ENCODE data around the gene ZNF43.
"Not testable (repeated sequence)": the region's sequence is repeated elsewhere in the genome, so short reads cannot be mapped to it uniquely, and the experiment has no call there.

Gene ZNF43

DNA sequence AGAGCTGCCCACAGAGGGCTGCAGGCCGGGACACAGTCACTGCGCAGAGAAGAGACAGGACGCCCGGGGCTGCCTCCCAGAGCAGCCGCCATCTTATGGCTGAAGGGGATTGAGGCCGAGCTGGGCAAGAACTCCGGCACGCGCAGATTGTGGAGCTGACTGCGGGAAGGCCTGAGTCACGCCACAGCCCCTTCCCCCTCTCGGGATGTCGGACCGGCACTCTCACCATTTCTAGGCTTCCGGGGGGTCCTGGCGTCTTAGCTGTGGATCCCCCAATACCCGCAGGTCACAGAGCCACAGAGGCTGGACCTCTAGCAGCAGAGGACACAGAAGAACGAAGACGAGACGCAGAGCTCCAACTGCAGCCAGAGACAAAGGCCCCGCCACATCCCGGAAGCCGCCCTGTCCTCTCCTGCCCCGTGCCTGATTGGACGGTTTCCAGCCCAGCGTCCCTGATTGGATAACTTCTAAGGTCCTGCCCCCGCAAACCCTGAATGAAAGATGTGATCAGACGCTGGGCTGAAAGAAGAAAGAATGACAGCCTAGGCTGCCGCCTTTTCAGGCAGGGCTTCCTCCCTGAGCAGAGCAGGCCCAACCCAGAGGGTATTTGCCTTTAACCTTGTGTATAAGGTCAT, at the start of gene ZNF43:
Gene ZNF43 (minus strand): TSS at position 373 of the 635 bp plus-strand sequence. CDS start 144 bp downstream, at position 229.
- DNase-seq, result peak; percentile 5

DNA sequence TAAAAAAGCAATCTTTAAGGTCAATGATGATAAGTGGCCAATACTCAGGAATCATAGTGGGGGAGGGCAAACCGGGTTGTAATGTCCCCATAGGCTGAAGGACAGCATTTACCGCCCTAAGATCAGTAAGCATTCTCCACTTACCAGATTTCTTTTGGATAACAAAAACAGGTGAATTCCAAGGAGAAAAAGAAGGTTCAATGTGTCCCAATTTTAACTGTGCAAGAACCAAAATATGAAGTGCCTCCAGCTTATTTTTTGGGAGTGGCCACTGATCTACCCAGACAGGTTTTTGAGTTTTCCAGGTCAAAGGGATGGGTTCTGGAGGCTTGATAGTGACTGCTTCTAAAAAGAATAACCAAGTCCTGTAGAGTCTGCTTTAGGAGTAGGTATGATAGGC, 49.5 kb upstream of the ZNF43 start:
- DNase-seq, result not testable (repeated sequence)

DNA sequence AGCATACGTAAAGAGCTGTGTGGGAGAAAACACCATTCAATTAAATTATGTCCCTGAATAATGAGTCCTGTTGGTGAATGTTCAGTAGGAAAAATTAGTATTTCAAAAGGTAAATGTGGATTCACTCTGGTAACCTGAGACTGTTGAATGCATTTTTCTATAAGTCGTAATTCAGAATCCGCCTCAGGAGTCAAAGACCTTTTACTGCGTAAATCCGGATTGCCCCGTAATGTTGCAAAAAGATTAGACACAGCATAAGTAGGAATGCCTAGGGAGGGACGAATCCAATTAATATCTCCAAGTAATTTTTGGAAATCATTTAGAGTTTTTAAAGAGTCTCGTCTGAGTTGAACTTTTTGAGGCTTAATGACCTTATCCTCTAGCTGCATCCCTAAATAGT, 48.8 kb upstream of the ZNF43 start:
- not testable (repeated sequence) for DNase-seq

DNA sequence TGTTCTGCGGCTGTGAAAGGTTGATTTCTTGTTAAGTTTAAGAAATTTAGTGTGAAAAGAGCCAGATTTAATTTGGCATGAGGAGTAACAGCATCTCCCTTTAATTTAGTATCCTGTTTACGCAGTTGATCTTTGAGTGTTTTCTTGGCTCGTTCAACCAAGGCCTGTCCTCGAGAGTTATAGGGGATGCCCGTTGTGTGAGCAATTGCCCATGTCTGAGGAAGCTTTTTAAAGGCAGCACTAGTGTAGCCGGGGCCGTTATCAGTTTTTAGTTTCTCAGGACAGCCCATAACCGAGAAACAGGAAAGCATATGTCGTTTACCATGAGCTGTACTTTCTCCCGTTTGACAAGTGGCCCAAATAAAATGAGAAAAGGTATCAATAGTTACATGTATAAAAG, 47.5 kb upstream of the ZNF43 start:
- DNase-seq, result no peak

DNA sequence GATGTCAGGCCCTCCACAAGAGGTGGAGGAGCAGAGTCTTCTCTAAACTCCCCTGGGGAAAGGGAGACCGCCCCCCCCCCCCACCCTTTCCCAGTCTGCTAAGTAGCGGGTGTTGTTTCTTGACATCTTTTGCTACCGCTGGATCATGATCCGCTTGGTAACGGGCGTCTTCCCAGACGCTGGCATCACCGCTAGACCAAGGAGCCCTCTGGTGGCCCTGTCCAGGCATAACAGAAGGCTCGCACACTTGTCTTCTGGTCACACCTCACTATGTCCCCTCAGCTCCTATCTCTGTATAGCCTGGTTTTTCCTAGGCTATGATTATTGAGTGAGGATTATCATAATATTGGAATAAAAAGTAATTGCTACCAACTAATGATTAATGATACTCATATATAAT, 44.8 kb upstream of the ZNF43 start:
- DNase-seq, result not testable (repeated sequence)

DNA sequence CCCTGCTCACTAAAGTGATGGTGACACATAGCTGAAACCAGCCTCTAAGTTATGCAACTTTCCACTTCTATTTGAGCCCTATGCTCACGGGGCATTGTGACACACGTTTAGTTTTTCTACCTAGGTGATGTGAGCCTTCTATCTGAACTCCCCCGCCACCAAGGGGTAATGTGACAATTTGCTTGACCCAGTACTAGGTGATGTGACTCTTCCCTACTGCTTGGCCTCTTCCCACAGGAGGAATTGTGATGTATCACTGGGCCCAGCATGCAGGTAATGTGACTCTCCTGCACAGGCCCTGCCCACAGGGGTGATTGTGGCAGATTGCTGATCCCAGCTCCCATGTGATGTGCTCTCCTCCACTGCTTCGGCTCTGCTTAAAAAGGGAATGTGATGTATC, 42.7 kb upstream of the ZNF43 start:
- no peak for DNase-seq

DNA sequence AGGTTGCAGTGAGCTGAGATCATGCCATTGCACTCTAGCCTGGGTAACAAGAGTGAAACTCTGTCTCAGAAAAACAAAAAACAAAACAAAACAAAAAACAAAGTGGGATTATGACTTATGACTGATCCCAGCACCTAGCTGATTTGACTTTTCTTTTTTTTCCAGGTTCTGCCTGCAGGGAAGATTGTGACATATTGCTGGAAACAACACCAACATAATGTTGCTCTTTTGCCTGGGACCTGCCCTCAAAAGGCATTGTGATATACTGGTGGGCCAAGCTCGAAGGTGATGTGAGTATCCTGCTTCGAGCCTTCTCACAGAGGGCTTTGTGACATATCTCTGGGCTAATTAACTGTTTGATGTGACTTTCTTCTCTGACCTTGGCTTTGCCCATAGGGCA, 42.0 kb upstream of the ZNF43 start:
- no peak for DNase-seq

DNA sequence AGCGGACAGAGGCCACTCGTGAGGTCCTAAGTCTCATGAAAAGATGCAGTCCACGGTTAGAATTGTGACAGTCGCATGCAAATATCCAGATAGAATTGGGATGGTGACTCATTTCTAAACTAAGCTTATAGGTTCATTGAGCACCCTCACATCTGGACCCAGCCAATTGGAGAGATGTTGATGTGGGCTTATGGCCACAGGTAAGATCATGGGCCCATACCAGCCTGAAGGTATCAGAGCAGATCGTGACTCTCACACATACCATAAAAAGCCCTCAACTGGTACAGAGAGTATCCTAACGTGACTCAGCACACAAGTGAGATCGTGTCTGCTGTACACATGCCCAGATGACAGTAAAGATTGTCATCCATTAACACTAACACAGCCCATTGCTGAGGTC, 40.6 kb upstream of the ZNF43 start:
- DNase-seq, result not testable (repeated sequence)

DNA sequence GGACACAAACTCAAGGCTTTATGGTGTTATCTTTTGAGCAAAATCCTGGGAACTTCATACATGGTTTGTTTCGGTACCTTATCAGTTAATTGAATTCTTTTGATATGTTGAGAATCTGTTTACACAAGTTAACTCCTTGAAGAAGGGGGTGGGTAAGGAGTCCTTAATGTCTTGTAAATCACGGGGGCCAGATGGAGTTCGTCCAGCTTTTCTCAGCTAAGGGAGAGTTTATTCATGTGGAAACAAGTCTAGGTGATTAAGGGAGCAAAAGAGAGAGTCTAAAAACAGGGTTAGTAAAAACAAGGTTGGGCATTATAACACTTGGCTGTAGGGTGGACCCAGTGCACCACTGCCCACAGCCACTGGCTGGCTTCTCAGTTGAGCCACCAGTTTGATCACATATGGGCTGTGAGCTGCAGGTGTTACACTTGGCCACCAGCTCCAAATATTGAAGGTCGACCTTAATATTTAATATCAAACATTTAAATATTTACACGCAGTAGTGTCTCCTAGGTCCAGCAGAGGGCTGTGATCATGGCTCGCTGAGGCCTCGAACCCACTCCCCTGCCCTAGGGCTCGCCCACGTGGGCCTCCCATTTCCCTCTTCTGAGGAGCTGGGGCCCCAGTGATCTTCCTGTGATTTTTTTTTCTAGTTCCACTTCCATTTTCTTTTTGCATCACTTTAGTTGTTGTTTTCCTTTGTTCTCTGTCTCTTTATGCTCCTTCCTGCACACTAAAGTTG, 21.0 kb upstream of the ZNF43 start:
- no peak for DNase-seq

DNA sequence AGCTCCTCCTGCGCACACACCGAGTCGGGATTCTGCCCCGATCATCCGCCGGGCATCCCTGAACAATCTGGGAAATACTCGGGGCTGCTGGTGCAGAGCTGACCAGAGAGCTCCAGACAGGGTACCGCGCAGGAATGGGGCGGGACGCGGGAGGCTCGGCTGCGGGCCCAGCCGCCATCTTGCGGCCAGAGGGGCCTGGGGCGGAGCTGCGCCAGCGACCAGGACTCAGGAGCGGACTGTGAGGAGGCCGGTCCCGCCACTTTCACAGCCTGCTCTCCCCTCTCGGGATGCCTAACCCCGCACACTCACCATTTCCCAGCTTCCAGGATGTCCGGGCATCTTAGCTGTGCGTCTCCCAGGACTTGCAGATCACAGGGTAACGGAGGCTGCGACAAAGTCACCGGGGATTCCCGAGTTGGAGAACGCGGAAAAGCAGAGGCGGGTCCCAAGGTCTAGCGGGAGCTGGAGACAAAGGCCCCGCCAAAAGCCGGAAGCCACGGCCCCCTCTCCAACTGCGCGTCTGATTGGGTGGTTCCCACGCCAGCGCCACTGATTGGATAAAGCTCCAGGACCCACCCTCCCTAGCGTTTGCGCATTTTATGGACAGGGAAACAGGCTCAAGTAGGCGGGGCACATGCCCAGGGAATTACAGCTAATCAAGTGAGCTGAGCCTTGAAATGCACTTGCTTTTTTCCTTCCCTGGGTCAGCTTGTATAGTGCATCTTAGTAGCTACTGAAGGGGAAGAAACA, 15.8 kb upstream of the ZNF43 start:
- peak; percentile 57 for DNase-seq

DNA sequence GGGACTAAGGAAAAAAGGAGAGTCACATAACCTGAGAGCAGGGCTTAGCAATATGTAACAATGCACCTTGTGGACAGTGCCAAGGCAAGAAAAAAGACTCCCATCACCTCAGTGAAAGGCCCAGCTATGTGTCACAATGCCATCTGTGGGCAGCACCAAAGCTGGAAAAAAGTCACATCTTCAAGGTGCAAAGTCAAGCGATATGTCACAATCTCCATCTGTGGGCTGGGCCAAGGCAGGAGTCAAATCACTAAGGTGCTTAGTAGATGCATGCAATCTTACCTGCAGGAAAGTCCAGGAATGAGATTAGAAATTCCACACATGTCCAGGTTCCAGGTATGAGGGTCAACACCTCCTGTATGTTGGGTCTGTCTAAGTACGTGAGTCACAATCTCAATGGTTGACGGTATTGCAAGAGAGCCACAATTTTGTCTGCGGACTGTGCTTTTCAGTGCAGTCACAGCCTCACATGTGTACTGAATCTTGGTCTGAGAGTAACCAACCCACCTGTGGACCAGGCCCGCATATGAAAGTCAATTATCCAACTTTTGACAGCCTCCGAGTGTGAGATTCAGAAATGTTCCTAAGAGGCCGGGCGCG, 14.8 kb upstream of the ZNF43 start:
- DNase-seq, result no peak

DNA sequence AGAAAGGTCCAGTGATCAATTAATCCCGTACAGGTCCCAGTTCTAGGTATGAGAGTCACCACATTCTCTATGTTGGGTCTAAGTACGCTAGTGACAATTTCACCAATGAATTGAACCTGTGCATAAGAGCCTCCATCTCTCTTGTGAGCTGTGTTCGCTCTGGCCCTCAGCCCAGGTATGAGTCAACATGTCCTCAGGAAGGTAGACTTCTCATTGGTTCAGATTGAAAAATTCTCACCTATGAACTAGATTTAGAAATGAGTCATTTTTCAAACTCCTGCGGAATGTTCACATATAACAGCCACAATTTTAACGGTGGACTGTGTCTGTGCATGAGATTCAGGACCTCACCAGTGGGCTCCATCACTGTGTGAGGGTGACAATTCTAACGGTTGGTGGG, 12.7 kb upstream of the ZNF43 start:
- no peak for DNase-seq

DNA sequence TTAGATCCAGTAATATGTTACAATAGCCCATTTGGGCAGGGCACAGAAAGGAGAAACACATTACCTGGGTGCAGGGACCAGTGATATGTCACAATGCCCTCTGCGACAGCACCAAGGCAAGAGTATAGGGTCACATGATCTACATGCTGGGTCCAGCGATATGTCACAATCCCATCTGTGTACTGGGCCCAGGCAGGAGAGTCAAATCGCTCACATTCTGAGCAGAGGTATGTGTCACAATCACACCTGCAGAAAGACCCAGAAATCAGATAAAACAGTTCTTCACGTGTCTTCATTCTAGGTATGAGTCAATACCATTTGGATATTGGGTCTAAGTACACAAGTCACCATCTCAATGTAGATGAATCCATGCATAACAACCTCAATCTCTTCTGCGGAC, 7.1 kb upstream of the ZNF43 start:
- no peak for DNase-seq

DNA sequence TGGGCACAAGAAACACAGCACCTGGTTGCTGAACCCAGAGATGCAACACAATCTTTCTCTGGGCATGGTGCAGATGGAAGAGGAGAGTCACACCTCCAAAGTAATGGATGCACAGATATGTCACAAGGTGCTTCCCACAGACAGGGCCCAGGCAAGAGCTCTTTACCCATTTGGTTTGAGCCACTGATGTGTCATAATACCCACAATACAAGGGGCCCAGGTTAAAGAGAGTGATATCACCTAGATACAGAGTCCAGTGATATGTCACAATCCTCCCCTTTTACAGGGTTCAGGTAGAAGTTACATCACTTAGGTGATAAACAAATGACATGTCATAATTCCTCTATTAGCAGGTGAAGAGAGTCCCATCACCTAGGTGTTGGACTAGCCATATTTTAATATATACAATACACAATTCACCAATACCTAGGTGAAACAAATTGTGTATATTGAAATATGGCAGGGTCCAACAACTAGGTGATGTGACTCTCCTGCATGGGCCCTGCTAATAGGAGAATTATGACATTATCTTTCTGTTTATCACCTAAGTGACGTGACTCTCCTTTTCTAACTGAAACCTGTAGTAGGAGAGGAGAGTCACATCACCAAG, 5.6 kb upstream of the ZNF43 start:
- DNase-seq, result no peak

DNA sequence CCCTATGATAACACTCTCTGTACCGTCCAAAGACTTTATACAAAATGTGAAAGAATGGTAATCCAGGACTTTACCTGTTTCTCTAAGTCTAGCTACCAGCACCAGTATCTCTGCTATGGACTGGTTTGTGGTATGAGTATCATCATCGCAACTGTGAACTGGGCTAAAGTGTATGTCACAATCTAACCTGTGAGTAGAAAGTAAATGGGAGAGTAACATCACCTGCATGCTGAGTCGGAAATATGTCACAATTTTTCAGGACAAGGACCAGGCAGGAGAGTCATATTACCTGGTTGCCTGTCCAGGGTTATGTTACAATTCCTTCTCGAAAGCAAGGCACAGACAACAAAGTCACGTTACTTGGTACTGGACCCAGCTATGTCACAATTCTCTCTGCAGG, 5.1 kb upstream of the ZNF43 start:
- no peak for DNase-seq

DNA sequence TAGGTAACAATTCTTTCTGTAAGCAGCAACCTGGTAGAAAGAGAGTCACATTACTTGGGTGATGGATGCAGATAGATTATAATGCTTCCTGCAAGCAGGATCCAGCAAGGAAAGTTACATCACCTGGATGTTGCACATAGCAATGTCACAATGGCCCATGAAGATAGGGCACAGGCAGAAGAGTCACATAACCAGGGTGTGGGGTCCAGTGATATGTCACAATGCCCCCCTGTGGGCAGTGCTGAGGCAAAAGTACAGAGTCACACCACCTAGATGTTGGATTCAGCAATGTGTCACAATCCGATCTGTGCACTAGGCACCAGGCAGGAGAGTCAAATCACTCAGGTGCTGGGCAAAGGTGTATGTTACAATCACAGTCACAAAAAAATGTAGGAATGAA, 4.0 kb upstream of the ZNF43 start:
- DNase-seq, result no peak

DNA sequence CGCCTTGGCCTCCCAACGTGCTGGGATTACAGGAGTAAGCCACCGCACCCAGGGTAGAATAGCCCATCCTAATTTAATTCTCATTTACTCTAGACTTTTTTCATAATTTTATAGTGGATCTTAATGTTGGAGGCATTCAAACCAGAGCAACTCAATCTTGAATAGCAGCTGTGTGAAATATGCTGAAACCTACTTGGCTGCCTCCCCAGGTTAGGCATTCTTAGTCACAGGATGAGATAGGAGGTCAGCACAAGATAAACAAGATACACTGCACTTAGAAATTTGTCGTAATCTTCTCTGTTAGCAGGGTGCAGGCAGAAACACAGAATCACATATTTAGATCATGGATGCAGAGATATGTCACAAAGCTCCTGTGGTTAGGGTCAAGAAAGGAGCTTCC, 2.7 kb upstream of the ZNF43 start:
- no peak for DNase-seq

DNA sequence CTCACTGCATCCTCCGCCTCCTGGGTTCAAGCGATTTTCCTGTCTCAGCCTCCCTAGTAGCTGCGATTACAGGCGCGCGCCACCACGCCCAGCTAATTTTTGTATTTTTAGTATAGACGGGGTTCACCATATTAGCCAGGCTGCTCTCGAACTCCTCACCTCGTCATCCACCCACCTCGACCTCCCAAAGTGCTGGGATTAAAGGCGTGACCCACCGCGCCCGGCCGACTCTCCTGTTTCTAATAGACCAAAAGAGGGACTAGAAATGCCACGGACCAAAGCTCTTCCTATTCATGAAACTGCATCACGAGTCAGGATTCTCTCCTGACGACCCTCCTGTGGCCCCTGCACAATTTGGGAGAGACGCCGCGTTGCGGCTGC, 563 bp downstream of the ZNF43 start:
- no peak for DNase-seq

DNA sequence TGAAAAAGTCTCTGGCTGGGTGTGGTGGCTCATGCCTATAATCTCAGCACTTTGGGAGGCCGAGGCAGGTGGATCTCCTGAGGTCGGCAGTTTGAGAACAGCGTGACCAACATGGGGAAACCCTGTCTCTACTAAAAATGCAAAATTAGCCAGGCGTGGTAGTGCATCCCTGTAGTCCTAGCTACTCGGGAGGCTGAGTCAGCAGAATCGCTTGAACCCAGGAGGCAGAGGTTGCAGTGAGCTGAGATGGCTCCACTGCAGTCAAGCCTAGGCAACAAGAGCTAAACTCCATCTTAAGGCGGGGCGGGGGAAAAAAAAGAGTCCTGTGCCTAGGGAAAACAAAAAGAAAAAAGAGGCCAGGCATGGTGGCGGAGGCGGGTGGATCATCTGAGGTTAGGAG, 2.2 kb downstream of the ZNF43 start:
- DNase-seq, result no peak

DNA sequence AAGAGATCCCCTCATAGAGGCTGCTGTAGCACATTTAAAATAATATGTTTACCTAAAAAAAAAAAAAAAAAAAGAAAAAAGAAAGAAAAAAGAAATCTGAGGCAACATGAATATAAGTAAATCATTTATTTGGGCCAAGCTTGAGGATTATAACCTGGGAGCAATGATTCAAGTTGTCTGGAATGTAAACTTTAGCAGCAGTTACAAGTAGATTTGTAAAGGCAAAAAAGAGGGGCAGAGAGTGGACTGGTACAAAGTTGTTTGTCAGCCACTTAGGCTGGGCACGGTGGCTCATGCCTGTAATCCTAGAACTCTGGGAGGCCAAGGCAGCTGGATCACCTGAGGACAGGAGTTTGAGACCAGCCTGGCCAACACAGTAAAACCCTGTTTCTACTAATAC, 11.3 kb downstream of the ZNF43 start:
- DNase-seq, result no peak

DNA sequence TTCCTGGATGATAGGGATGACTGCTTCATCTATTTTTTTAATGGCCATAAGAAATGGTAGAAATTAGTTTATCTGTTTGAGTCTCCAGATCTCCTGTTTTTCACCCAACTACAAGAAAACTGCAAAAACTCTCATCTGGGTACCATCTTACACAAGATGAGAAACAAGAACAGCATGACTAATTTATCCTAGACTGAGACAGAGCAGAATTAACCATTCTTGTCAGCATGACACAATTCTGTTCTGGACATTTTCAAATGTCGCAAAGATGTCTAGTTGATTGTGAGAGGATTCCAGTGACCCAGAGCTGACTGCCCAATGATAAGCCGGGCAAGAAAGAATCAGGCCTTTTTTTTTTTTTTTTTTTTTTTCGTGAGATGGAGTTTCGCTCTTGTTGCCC, 12.8 kb downstream of the ZNF43 start:
- no peak for DNase-seq

DNA sequence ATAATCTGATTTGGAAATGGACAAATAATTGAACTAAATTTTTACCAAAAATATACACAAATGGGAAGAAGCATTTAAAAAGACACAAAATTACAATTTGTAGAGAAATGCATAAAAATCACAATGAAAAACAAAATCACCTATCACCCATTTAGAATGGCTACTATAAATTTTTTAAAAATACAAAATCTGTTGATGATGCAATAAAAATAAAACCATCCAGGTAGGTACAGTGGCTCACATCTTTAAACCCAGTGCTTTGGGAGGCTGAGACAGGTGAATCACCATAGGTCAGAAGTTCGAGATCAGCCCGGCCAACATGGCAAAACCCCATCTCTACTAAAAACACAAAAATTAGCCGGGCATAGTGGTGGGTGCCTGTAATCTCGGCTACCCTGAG, 23.5 kb downstream of the ZNF43 start:
- DNase-seq, result no peak

DNA sequence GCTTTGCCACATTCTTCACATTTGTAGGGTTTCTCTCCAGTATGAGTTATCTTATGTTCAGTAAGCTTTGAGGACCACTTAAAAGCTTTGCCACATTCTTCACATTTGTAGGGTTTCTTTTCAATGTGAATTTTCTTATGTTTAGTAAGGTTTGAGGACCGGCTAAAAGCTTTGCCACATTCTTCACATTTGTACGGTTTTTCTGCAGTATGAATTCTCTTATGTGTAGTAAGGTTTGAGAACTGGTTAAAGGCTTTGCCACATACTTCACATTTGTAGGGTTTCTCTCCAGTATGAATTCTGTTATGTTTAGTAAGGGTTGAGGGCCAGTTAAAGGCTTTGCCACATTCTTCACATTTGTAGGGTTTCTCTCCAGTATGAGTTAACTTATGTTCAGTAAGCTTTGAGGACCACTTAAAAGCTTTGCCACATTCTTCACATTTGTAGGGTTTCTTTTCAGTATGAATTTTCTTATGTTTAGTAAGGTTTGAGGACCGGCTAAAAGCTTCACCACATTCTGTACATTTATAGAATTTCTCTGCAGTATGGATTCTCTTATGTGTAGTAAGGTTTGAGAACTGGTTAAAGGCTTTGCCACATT, 27.5 kb downstream of the ZNF43 start:
- DNase-seq, result not testable (repeated sequence)

All from GOT3 (cell line).